Measurements from ENCODE around the gene GNG12.
"Not testable (repeated sequence)": the region's sequence is repeated elsewhere in the genome, so short reads cannot be mapped to it uniquely, and the experiment has no call there.

GNG12 gene

DNA sequence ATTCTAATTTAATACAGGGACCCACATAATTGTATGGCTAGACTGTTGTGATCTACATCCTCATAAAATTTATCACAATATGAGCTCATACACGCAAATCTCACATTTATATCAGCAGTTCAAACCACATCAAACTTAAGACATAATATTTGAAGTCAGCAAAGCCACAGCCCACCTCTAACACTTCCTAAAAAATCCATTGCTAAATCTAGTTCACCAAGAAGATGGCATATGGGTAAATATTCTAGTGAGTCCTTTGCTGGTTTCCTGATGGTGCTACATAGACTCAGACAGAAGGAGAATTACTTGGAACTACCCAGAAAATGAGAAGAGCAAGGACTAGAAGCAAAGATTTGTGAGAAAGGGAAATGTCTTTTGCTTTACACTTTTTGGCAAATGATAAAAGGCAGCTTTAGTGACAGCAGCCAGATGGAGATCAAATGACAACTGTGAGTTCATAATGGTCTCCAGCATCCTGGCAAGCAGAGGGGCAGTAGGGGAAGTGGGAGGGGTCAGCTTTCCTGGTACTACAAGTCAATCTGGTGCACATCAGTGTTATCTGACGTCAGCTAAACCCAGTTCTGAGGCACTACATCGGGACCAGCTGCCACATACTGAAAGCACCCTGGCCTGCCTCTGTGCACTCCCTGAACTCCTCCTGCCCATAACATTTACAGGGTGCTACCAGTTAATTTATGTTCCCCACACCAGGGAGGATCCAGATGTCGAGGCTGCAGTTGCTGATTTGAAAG, 158.8 kb downstream of the GNG12 start:
- no peak for DNase-seq (ENCODE audit: low spot score)
- in situ Hi-C loops (cut with MboI; ENCODE audit: low pct_unique_long_range_greater_than_20kb, low sequenced_read_pairs, unreplicated experiment), result no loop called here

DNA sequence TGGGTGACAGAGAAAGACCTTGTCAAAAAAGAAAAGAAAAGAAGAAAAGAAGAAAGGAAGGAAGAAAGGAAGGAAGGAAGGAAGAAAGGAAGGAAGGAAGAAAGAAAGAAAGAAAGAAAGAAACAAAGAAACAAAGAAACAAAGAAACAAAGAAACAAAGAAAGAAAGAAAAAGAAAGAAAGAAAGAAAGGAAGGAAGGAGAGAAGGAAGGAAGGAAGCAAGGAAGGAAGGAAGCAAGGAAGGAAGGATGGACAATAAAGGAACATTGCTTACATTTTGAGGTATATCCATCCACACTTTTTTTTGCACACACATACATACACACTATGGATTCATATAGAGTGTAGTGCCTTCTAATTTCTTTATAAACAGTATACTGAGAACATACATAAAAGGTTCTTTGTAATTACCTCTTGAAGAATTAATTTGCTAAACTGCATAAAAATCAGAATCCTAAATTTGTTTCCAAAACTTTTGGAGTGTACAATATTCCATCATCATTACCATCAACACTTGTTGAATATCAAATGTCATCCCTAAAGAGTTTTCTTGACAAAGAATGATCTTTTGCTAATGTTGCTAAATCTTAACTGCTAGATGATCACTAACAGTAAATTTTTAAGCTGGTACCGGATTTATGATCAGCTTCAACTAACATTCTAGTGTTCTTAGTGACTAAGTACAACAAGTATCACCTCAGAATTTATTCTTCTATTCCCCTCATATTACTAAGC, 159.6 kb downstream of the GNG12 start:
- in situ Hi-C loops (cut with MboI; ENCODE audit: low pct_unique_long_range_greater_than_20kb, low sequenced_read_pairs, unreplicated experiment), result no loop called here
- no peak for DNase-seq (ENCODE audit: low spot score)
- TF ChIP-seq, protein P1, sequence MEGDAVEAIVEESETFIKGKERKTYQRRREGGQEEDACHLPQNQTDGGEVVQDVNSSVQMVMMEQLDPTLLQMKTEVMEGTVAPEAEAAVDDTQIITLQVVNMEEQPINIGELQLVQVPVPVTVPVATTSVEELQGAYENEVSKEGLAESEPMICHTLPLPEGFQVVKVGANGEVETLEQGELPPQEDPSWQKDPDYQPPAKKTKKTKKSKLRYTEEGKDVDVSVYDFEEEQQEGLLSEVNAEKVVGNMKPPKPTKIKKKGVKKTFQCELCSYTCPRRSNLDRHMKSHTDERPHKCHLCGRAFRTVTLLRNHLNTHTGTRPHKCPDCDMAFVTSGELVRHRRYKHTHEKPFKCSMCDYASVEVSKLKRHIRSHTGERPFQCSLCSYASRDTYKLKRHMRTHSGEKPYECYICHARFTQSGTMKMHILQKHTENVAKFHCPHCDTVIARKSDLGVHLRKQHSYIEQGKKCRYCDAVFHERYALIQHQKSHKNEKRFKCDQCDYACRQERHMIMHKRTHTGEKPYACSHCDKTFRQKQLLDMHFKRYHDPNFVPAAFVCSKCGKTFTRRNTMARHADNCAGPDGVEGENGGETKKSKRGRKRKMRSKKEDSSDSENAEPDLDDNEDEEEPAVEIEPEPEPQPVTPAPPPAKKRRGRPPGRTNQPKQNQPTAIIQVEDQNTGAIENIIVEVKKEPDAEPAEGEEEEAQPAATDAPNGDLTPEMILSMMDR (IDR thresholded peaks at IDR 0.05; ENCODE audit: extremely low read depth, insufficient read depth, missing control alignments), result no peak

More for the DNA sequence above, 158.8 kb downstream of the GNG12 start:
- TF ChIP-seq, protein P1 (IDR thresholded peaks at IDR 0.05; ENCODE audit: extremely low read depth, insufficient read depth, missing control alignments), result no peak

DNA sequence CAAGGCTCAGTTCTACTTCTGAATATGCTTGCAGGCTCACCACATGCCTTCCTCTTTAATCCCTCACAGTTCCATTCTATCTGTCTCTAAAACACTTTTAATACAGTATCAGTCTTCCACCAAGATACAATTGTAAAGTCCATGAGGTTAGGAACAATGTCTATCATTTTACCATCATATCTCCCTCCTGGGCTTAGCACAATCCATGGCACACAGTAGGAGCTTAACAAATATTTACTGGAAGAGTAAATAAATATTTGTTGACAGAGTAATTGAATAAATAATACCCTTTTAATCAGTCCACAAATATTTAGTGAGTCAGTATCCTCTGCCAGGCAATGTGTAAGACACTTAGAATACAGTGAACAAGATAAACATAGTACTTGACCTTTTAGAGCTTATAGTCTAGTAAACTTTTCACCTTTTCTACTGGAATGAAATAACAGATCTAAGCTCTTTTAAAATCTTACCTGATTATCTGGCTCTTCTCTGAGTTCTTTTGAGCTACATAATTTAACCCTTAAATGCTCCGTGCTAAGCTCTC, 160.9 kb downstream of the GNG12 start:
- TF ChIP-seq, protein P1 (IDR thresholded peaks at IDR 0.05; ENCODE audit: extremely low read depth, insufficient read depth, missing control alignments), result no peak
- DNase-seq (ENCODE audit: low spot score), result no peak
- in situ Hi-C loops (cut with MboI; ENCODE audit: low pct_unique_long_range_greater_than_20kb, low sequenced_read_pairs, unreplicated experiment), result no loop called here

DNA sequence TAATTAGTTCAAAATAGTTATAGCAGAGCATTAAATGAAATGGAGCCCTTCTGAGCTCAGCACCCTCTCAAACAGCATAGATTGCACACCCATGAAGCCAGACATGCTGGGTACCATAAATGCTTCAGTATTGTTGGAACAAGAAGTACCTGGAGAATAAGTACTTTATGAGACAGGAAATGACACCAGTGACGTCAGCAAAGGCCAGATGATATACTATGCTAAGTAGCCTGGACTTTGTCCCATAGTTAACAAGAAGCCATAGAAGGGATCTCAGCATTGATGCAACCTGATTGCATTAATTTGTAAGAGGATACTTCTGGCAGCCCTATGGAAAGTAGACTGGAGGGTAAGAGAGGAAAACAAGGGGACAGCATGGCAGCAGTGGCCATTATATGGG, 164.6 kb downstream of the GNG12 start:
- TF ChIP-seq, protein P1 (IDR thresholded peaks at IDR 0.05; ENCODE audit: extremely low read depth, insufficient read depth, missing control alignments), result no peak
- in situ Hi-C loops (cut with MboI; ENCODE audit: low pct_unique_long_range_greater_than_20kb, low sequenced_read_pairs, unreplicated experiment), result no loop called here
- DNase-seq (ENCODE audit: low spot score), result no peak

DNA sequence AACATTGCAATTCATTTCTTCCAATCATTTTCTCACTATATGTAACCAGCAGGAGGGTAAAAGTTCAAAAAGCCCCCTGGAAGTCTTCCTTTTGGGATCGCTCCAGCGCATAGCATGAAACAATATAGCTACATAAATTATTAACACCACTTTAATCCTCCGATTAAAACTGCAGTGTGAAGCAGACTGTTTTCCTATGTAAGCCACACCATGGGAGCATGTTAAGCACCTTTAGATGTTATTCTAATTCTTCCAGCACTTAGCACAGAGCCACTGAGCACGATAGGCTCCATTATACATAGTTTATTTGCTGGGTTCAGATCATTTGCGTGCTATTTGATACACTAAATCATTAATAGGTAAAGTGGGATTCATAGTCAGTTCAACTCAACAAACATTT, 166.6 kb downstream of the GNG12 start:
- in situ Hi-C loops (cut with MboI; ENCODE audit: low pct_unique_long_range_greater_than_20kb, low sequenced_read_pairs, unreplicated experiment), result no loop called here
- no peak for DNase-seq (ENCODE audit: low spot score)
- TF ChIP-seq, protein P1 (IDR thresholded peaks at IDR 0.05; ENCODE audit: extremely low read depth, insufficient read depth, missing control alignments), result no peak

DNA sequence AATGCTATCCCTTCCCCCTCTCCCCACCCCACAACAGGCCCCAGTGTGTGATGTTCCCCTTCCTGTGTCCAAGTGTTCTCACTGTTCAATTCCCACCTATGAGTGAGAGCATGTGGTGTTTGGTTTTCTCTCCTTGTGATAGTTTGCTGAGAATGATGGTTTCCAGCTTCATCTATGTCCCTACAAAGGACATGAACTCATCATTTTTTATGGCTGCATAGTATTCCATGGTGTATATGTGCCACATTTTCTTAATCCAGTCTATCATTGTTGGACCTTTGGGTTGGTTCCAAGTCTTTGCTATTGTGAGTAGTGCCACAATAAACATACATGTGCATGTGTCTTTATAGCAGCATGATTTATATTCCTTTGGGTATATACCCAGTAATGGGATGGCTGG, 168.0 kb downstream of the GNG12 start:
- in situ Hi-C loops (cut with MboI; ENCODE audit: low pct_unique_long_range_greater_than_20kb, low sequenced_read_pairs, unreplicated experiment); DNase-seq (ENCODE audit: low spot score): not testable (repeated sequence)

DNA sequence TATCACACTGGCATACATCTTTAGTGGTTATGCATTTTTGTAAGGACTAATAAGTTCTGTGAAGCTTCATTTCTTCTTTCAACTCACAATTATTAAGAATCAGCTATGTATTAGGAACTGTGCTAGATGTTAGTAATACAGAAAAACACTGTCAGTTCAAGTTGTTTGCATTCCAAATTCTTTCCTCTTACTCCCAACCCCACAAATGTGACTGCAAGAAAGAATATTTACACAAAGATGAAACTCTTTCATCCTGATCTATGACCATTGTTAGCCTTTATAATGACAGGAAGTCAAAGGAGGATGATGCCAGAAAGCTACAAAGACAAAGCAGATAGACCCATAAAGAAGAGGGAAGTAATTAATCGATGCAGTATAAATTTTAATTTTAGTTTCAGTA, 169.2 kb downstream of the GNG12 start:
- TF ChIP-seq, protein P1 (IDR thresholded peaks at IDR 0.05; ENCODE audit: extremely low read depth, insufficient read depth, missing control alignments), result no peak
- DNase-seq (ENCODE audit: low spot score), result no peak
- in situ Hi-C loops (cut with MboI; ENCODE audit: low pct_unique_long_range_greater_than_20kb, low sequenced_read_pairs, unreplicated experiment), result no loop called here

Measured in GM13977 (cell line).